ENCODE results near the gene TIAM2.

TIAM2 gene

DNA sequence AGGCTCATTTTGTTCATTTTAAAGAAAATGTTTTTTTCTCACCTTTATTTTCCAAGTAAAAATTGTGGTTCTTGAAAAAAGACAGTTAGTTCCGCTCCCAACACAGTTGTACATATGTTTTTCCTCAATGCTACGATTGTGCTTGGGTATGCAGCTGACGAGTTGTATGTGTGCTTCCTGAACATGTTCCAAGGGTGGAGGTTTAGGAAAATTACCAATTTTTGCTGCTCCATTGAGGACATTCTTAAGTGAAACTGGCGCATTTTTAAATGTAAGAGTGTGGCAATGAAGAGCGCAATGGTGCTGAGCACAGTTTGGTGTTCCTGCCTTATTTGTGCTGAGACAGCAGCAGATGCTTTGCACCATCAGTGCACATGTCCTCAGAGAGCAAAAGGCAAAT lies 198.4 kb downstream of the TIAM2 start:
- H3K4me3 ChIP-seq (ENCODE audit: low read length): no peak overlapping the region
- TF ChIP-seq, protein P1, sequence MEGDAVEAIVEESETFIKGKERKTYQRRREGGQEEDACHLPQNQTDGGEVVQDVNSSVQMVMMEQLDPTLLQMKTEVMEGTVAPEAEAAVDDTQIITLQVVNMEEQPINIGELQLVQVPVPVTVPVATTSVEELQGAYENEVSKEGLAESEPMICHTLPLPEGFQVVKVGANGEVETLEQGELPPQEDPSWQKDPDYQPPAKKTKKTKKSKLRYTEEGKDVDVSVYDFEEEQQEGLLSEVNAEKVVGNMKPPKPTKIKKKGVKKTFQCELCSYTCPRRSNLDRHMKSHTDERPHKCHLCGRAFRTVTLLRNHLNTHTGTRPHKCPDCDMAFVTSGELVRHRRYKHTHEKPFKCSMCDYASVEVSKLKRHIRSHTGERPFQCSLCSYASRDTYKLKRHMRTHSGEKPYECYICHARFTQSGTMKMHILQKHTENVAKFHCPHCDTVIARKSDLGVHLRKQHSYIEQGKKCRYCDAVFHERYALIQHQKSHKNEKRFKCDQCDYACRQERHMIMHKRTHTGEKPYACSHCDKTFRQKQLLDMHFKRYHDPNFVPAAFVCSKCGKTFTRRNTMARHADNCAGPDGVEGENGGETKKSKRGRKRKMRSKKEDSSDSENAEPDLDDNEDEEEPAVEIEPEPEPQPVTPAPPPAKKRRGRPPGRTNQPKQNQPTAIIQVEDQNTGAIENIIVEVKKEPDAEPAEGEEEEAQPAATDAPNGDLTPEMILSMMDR (conservative IDR thresholded peaks at IDR 0.05; ENCODE audit: low read length): no peak
- DNase-seq (ENCODE audit: low read depth): no peak

DNA sequence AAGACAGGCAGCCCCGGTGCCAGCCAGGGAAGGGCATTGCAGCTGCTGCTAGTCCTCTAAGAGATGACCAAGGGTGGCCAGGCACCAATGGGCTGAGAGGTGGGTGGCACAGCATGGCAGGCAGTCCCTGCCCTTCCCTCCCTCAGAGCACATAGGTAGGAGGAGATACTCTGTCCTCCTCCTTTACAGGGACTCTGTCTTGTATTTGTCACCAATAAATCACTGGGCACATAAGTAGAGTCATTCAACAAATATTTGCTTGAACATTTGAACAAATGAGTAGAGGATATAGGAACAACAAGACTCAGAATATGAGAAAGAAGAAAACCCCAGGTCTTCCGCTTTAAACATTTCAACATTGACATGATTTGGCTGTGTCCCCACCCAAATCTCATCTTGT lies 199.3 kb downstream of the TIAM2 start:
- no peak for DNase-seq (ENCODE audit: low read depth)
- TF ChIP-seq, protein P1 (conservative IDR thresholded peaks at IDR 0.05; ENCODE audit: low read length): no peak
- H3K4me3 ChIP-seq (ENCODE audit: low read length): no peak overlapping the region

DNA sequence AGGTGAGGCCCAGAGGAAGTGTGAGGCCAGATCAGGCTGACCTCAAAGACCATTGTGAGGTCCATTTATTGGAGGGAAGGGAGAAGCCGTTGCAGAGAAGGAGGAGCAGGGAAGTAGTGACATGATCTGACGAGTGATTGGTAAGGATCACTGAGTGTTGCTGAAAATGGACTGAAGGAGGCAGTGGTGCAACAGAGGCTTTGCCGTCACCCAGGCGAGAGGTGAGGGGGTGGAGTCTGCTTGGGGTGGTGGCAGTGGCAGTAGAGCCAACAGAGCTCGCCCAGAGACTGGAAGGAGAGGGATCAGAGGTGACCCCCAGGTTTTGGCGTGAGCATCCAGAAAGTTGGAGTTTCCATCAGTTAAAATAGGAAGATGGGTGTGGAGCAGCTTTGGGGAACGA lies 200.8 kb downstream of the TIAM2 start:
- TF ChIP-seq, protein P1 (conservative IDR thresholded peaks at IDR 0.05; ENCODE audit: low read length): no peak
- DNase-seq (ENCODE audit: low read depth): no peak
- H3K4me3 ChIP-seq (ENCODE audit: low read length): no peak overlapping the region

DNA sequence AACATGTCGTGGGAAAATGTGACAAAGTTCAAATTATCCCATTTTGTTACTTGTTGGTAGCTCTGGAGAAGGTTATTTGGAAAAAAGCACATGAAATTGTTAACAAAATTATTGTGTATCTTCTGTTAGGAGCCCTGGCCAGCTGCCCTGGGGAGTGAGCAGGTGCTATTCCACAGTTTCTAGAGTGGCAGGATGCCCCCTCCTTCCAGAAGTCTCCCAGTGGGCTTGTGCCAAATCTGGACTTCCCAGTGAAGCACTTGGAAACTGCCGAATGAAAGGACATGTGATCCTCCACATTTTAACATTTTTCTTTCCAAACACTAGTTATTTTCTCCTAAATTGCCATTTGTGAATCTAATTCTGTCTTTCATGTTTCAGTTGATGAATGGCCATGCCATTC lies 201.8 kb downstream of the TIAM2 start:
- H3K4me3 ChIP-seq (ENCODE audit: low read length): no peak overlapping the region
- no peak for DNase-seq (ENCODE audit: low read depth)
- TF ChIP-seq, protein P1 (conservative IDR thresholded peaks at IDR 0.05; ENCODE audit: low read length): no peak

DNA sequence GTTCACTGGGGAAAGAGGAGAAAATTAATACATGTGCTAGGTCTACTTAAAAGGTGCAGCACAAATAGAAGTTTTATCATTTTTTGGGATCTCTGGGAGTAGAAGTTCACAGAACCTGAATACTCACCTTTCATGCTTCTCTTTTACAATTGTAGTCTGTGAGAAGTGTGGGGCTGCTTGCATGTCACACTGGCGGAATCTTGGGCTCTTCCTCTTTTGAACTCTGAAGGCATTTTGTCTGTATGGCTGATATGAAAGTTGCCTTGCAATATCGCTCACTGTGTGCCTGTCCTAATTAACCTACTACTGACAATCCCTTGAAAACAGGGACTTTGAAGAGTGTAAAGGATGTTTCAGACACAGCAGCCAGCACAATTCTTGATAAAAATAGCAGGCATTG lies 202.8 kb downstream of the TIAM2 start:
- DNase-seq (ENCODE audit: low read depth): no peak
- no peak overlapping the region for H3K4me3 ChIP-seq (ENCODE audit: low read length)
- TF ChIP-seq, protein P1 (conservative IDR thresholded peaks at IDR 0.05; ENCODE audit: low read length): no peak

DNA sequence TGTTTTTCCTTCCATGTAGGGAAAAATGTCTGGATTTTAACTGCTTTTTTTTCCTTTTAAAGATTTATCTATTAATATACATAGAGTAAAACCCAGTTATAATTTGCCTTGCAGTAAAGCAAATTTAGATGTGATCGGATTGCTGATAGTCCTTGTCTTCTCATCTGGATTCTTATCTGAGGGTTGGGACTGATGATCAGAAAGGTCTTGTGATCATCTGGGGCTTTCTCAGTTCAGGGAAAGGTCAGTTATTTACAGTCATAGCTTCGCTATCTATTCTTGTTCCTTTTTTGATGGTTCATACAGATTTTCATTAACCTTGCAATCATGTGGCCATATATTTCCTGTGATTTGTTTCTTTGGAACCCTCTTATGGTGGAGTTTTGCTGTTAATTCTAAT lies 204.9 kb downstream of the TIAM2 start:
- DNase-seq (ENCODE audit: low read depth): no peak
- TF ChIP-seq, protein P1 (conservative IDR thresholded peaks at IDR 0.05; ENCODE audit: low read length): no peak
- no peak overlapping the region for H3K4me3 ChIP-seq (ENCODE audit: low read length)

DNA sequence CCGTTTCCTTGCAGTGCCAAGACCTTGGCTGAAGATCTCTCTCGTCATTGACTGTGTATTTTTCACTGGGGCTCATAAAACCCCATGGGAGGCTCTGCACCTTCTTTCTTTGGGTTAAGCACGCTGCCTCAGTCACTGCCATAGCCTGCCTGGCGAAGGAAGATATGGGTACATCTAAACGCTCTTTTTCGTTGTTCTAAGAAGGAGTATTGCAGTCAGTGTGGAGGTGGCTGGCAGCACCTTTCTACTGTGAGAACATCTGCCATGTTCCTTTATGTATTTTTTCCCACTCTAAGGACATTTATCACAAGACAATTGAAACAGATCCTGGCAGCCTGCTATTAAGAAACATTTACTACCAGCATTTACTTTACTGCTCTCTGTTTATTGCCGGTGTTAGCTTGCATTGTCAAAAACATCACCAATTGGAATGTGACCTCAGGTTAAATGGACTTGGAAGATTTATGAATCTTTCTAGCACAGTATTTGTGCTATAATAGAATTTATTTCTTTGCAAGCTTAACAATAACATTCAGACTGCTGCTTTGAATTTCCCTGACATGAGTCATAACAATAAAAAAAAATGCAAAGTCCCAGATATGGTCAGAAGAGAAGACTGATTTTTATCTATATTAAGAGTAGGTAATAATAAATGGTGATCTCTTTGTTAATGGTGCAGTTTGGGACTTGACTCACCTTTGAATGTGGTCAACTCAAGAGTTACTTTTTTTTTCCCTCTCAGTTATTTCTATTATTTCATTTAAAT lies 206.5 kb downstream of the TIAM2 start:
- DNase-seq (ENCODE audit: low read depth): peak; percentile 83

More for the DNA sequence above, 206.5 kb downstream of the TIAM2 start:
- H3K4me3 ChIP-seq (ENCODE audit: low read length): no peak overlapping the region
- TF ChIP-seq, protein P1 (conservative IDR thresholded peaks at IDR 0.05; ENCODE audit: low read length): no peak
